Mesothelial cell of epicardium (in vitro differentiated cells): ENCODE results near the gene PRLR. TPM values are rescaled to one million over a fixed set of nuclear protein-coding genes. Genes with fewer than 3 reads are reported as not detected.
A peak's percentile ranks its signal among the peaks of the same experiment; 100 is the strongest.

Experiments used
- DNase-seq, 2 experiments: peaks; one replicate each; pipeline ENCODE4 v3.0.0; 2021; ENCODE audit warnings: low spot score in 2 of 2; ENCODE audit not compliant: unreplicated experiment in 2 of 2
- H3K27ac Mint-ChIP-seq: 2 replicates; pipeline ENCODE4 v1.8.0; 2021; ENCODE audit warnings: mixed read lengths
- H3K27me3 Mint-ChIP-seq: 2 replicates; pipeline ENCODE4 v1.8.0; 2021; ENCODE audit warnings: low read depth, mixed read lengths
- H3K36me3 Mint-ChIP-seq: 2 replicates; pipeline ENCODE4 v1.8.0; 2021; ENCODE audit warnings: mixed read lengths
- H3K4me1 Mint-ChIP-seq: 2 replicates; pipeline ENCODE4 v1.8.0; 2021; ENCODE audit warnings: mixed read lengths
- H3K4me3 Mint-ChIP-seq: 2 replicates; pipeline ENCODE4 v1.8.0; 2021; ENCODE audit warnings: mild to moderate bottlenecking, moderate library complexity, mixed read lengths
- H3K9me3 Mint-ChIP-seq: 2 replicates; pipeline ENCODE4 v1.8.0; 2021; ENCODE audit warnings: mixed read lengths
- CTCF ChIP-seq: fragments of 200-600 bp; sonication (generic); IDR thresholded peaks from one replicate; pipeline ENCODE4 v1.5.0; 2021; ENCODE audit warnings: antibody characterized with exemption; ENCODE audit not compliant: unreplicated experiment
- total RNA-seq: library from RNA; stranded (reverse); gene quantifications from 3 replicates; pipeline ENCODE4 v1.2.1, GENCODE V29; 2021

The PRLR gene
- total RNA-seq, 1 donor from 2014 or later = 1.2 TPM

- DNase-seq = no peak
- peaks cover 22% of the 10 kb centered on the region for H3K27me3 Mint-ChIP-seq
- no peak overlapping the region for H3K27ac Mint-ChIP-seq
- H3K4me3 Mint-ChIP-seq = no peak overlapping the region
- H3K36me3 Mint-ChIP-seq = no peaks in the 10 kb centered on the region
- no peak for TF ChIP-seq CTCF
- H3K9me3 Mint-ChIP-seq = peaks cover 7% of the 10 kb centered on the region
- no peaks in the 10 kb centered on the region for H3K4me1 Mint-ChIP-seq
Observed at GRCh38 chr5:35004200-35004599, 226.1 kb downstream of the PRLR start.

- Mint-ChIP-seq H3K27ac (no peak overlapping the region), H3K4me1 (peaks cover under 1% of the 10 kb centered on the region), H3K4me3 (no peak overlapping the region), H3K36me3 (no peaks in the 10 kb centered on the region), H3K9me3 (peaks cover 9% of the 10 kb centered on the region), H3K27me3 (peaks cover 22% of the 10 kb centered on the region)
- peak; percentile 99 for TF ChIP-seq CTCF
- peak; percentile 41 to 79 for DNase-seq
Observed at GRCh38 chr5:35003018-35003957, 227.0 kb downstream of the PRLR start.

GRCh38 chr5:35002459-35002858, 227.8 kb downstream of the PRLR start:
- H3K27ac Mint-ChIP-seq = no peak overlapping the region
- H3K4me3 Mint-ChIP-seq = no peak overlapping the region
- peaks cover 6% of the 10 kb centered on the region for H3K9me3 Mint-ChIP-seq
- no peak for TF ChIP-seq CTCF
- H3K27me3 Mint-ChIP-seq = peaks cover 21% of the 10 kb centered on the region
- DNase-seq = no peak
- H3K36me3 Mint-ChIP-seq = no peaks in the 10 kb centered on the region
- H3K4me1 Mint-ChIP-seq = peaks cover 3% of the 10 kb centered on the region

GRCh38 chr5:35001842-35002241, 228.4 kb downstream of the PRLR start:
- DNase-seq = no peak
- Mint-ChIP-seq H3K27ac (no peak overlapping the region), H3K9me3 (peaks cover 2% of the 10 kb centered on the region), H3K4me1 (peaks cover 3% of the 10 kb centered on the region), H3K36me3 (no peaks in the 10 kb centered on the region), H3K27me3 (peaks cover 18% of the 10 kb centered on the region), H3K4me3 (no peak overlapping the region)
- no peak for TF ChIP-seq CTCF

Other genes starting within 250 kb of the PRLR start
- gene AGXT2, start 182.5 kb downstream of the PRLR start, total RNA-seq = not detected in 3 replicates